Left colon (tissue), 2 donors: Measurements from ENCODE around the gene HEXA. TPM values are rescaled to one million over a fixed set of nuclear protein-coding genes. Genes with fewer than 3 reads are reported as not detected.
"Not testable (repeated sequence)": the region's sequence is repeated elsewhere in the genome, so short reads cannot be mapped to it uniquely, and the experiment has no call there.

Experiments used
- ATAC-seq: fragments of 200-7000 bp; cut with Tn5 transposase; one replicate; pipeline ENCODE4 v1.9.1; 2020; ENCODE audit warnings: mild to moderate bottlenecking, moderate library complexity
- DNase-seq, 2 donors: peaks; one replicate each; pipeline ENCODE4 v3.0.0-alpha.2; 2020
- intact Hi-C, 2 donors: fragments of 100-400 bp; cut with DNase I in 1 of 2; cut with micrococcal nuclease in 1 of 2; formaldehyde crosslinking; loops; one replicate each; pipeline versions ENCODE4 v1.11.2 to v1.14.0; 2022; cut with DNase I, micrococcal nuclease
- long read RNA-seq: library from polyadenylated mRNA; unstranded; transcript quantifications from one replicate; pipeline ENCODE4 v2.0.0, GENCODE V29; 2021
- total RNA-seq, 2 donors: library from RNA; stranded (reverse); fragmentation: NEBNext Ultra II Directional; extraction: Animal tissue kit (Norgen Biotek cat#: 25700); gene quantifications; one replicate each; pipeline ENCODE4 v1.2.1, GENCODE V29; 2021
- donor health status: DM: no; HTN: no; CAD: no.
- donor health status: DM: yes; HTN: yes; CAD: no.

HEXA gene
- total RNA-seq = 100 to 1,000 TPM in 1 of 2 donors, 10 to 100 TPM in 1; 91.4 to 107 TPM
- long read RNA-seq, full-length matches to known transcripts = 106 of 126 reads
- long read RNA-seq, partial matches to known transcripts = 5 of 126 reads
- long read RNA-seq, other reads (novel, unspliced or antisense) = 15 of 126 reads

GRCh38 chr15:72375846-72376581, at the start of gene HEXA:
TSS of gene HEXA (minus strand) at chr15:72376014. CDS start at chr15:72375972, 42 bp downstream.
- ATAC-seq = peak; percentile 89

GRCh38 chr15:72423256-72423655, 47.4 kb upstream of the HEXA start:
- DNase-seq = no peak
- intact Hi-C loops = no loop called here

More at GRCh38 chr15:72375846-72376581, at the start of gene HEXA:
- intact Hi-C loops = no loop called here
- DNase-seq = peak; percentile 97 to 98

GRCh38 chr15:72421484-72421883, 45.7 kb upstream of the HEXA start:
- intact Hi-C loops = no loop called here
- no peak for DNase-seq
- ATAC-seq = no peak

More at GRCh38 chr15:72423256-72423655, 47.4 kb upstream of the HEXA start:
- no peak for ATAC-seq

GRCh38 chr15:72420576-72420975, 44.8 kb upstream of the HEXA start:
- DNase-seq (no peak), ATAC-seq (no peak)
- intact Hi-C loops = no loop called here

GRCh38 chr15:72419768-72420167, 44.0 kb upstream of the HEXA start:
- intact Hi-C loops, DNase-seq, ATAC-seq: not testable (repeated sequence)

- intact Hi-C loops = no loop called here
- DNase-seq (no peak), ATAC-seq (no peak)
These were observed 39.5 kb upstream of the HEXA start for GRCh38 chr15:72415304-72415703.

- DNase-seq, intact Hi-C loops: not testable (repeated sequence)
These were observed 37.5 kb upstream of the HEXA start for GRCh38 chr15:72413337-72413736.

GRCh38 chr15:72411544-72411943, 35.7 kb upstream of the HEXA start:
- intact Hi-C loops = no loop called here
- no peak for DNase-seq
- ATAC-seq = no peak

More at GRCh38 chr15:72413337-72413736, 37.5 kb upstream of the HEXA start:
- not testable (repeated sequence) for ATAC-seq

- DNase-seq (no peak), ATAC-seq (no peak)
- intact Hi-C loops = no loop called here
These were observed 35.3 kb upstream of the HEXA start for GRCh38 chr15:72411111-72411510.

GRCh38 chr15:72406936-72407335, 31.1 kb upstream of the HEXA start:
- DNase-seq (no peak), ATAC-seq (no peak)
- intact Hi-C loops = no loop called here

GRCh38 chr15:72404841-72405240, 29.0 kb upstream of the HEXA start:
- DNase-seq = no peak
- ATAC-seq = no peak
- intact Hi-C loops = no loop called here

- intact Hi-C loops = no loop called here
- ATAC-seq (no peak), DNase-seq (no peak)
These were observed 28.5 kb upstream of the HEXA start for GRCh38 chr15:72404356-72404755.

GRCh38 chr15:72402726-72403125, 26.9 kb upstream of the HEXA start:
- intact Hi-C loops = no loop called here

GRCh38 chr15:72398648-72399047, 22.8 kb upstream of the HEXA start:
- intact Hi-C loops = no loop called here
- ATAC-seq = no peak
- DNase-seq = no peak

More at GRCh38 chr15:72402726-72403125, 26.9 kb upstream of the HEXA start:
- DNase-seq (no peak), ATAC-seq (no peak)

GRCh38 chr15:72397796-72398588, 22.2 kb upstream of the HEXA start, which contains the start of gene TMEM202:
TSS of gene TMEM202 (plus strand) at chr15:72398305. CDS start at chr15:72398327, 22 bp downstream.
- intact Hi-C loops = no loop called here
- DNase-seq (no peak), ATAC-seq (no peak)

GRCh38 chr15:72396331-72396730, 20.5 kb upstream of the HEXA start:
- ATAC-seq, intact Hi-C loops, DNase-seq: not testable (repeated sequence)

- intact Hi-C loops = no loop called here
- no peak for DNase-seq
- ATAC-seq = peak; percentile 51
These were observed 13.4 kb upstream of the HEXA start for GRCh38 chr15:72389231-72389630.

- no peak for DNase-seq
- intact Hi-C loops = no loop called here
- ATAC-seq = no peak
These were observed 11.9 kb upstream of the HEXA start for GRCh38 chr15:72387741-72388140.

GRCh38 chr15:72382146-72382545, 6.3 kb upstream of the HEXA start:
- DNase-seq (no peak), ATAC-seq (peak; percentile 41)
- intact Hi-C loops = no loop called here

GRCh38 chr15:72380743-72381142, 4.9 kb upstream of the HEXA start:
- ATAC-seq (no peak), DNase-seq (no peak)
- intact Hi-C loops = no loop called here
